ENCODE results near the gene ALDH2.

GRCh38 chr12:111756681-111757080 lies 10.1 kb upstream of the ALDH2 start:
- TF ChIP-seq CTCF (IDR thresholded peaks at IDR 0.05) = no peak
- no peak for TF ChIP-seq POLR2A (IDR thresholded peaks at IDR 0.05)
